Stimulated activated CD4-positive, alpha-beta T cell treated with anti-CD3 and anti-CD28 coated beads, TNF-alpha, amount 100 ng/mL, for 1 hour (primary cell): ENCODE results near the gene WDR37.
"Not testable (repeated sequence)": the region's sequence is repeated elsewhere in the genome, so short reads cannot be mapped to it uniquely, and the experiment has no call there.

Experiments used
- DNase-seq, 3 donors: peaks; one replicate each; pipeline ENCODE4 v3.0.0-alpha.2; 2020; ENCODE audit warnings: low read depth in 3 of 3, low spot score in 1 of 3

WDR37 gene

GRCh38 chr10:1151076-1152033 lies 95.2 kb downstream of the WDR37 start:
- DNase-seq: no peak

- DNase-seq: no peak
These were observed 96.4 kb downstream of the WDR37 start for GRCh38 chr10:1152386-1153250.

- DNase-seq: no peak
These were observed 97.1 kb downstream of the WDR37 start for GRCh38 chr10:1153251-1153763.

- no peak for DNase-seq
These were observed 97.7 kb downstream of the WDR37 start for GRCh38 chr10:1153805-1154351.

GRCh38 chr10:1154531-1155295 lies 98.5 kb downstream of the WDR37 start:
- no peak for DNase-seq

GRCh38 chr10:1155791-1156615 lies 99.8 kb downstream of the WDR37 start:
- no peak for DNase-seq

- DNase-seq: no peak
These were observed 100.4 kb downstream of the WDR37 start for GRCh38 chr10:1156616-1156886.

- no peak for DNase-seq
These were observed 100.9 kb downstream of the WDR37 start for GRCh38 chr10:1156921-1157614.

- no peak for DNase-seq
These were observed 101.4 kb downstream of the WDR37 start for GRCh38 chr10:1157615-1157933.

- DNase-seq: no peak
These were observed 101.9 kb downstream of the WDR37 start for GRCh38 chr10:1158066-1158465.

GRCh38 chr10:1158536-1158935 lies 102.4 kb downstream of the WDR37 start:
- not testable (repeated sequence) for DNase-seq

- DNase-seq: no peak
These were observed 103.2 kb downstream of the WDR37 start for GRCh38 chr10:1159131-1160061.

GRCh38 chr10:1160561-1161314 lies 104.6 kb downstream of the WDR37 start:
- no peak for DNase-seq

- DNase-seq: not testable (repeated sequence)
These were observed 105.1 kb downstream of the WDR37 start for GRCh38 chr10:1161315-1161673.

GRCh38 chr10:1162481-1163203 lies 106.5 kb downstream of the WDR37 start:
- DNase-seq: no peak

- DNase-seq: no peak
These were observed 107.0 kb downstream of the WDR37 start for GRCh38 chr10:1163204-1163660.

- DNase-seq: no peak
These were observed 107.6 kb downstream of the WDR37 start for GRCh38 chr10:1163831-1164230.
